HG02678 (cell line): ENCODE data around the gene LILRB2.
"Not testable (repeated sequence)": the region's sequence is repeated elsewhere in the genome, so short reads cannot be mapped to it uniquely, and the experiment has no call there.

ENCODE experiments used
- ATAC-seq: cut with Tn5 transposase; IDR thresholded peaks from one replicate; pipeline ENCODE4 v1.9.1; 2021; ENCODE audit warnings: mild to moderate bottlenecking, moderate library complexity; ENCODE audit not compliant: unreplicated experiment

The LILRB2 gene

GRCh38 chr19:54307389-54308020 lies 26.6 kb upstream of the LILRB2 start:
- no peak for ATAC-seq

GRCh38 chr19:54305141-54305540 lies 24.2 kb upstream of the LILRB2 start:
- no peak for ATAC-seq

GRCh38 chr19:54302257-54302656 lies 21.3 kb upstream of the LILRB2 start:
- ATAC-seq, result no peak

- ATAC-seq, result no peak
Measured at GRCh38 chr19:54299515-54299914, 18.6 kb upstream of the LILRB2 start.

- ATAC-seq, result no peak
Measured at GRCh38 chr19:54299126-54299498, 18.2 kb upstream of the LILRB2 start.

GRCh38 chr19:54298357-54299125 lies 17.6 kb upstream of the LILRB2 start:
- ATAC-seq, result no peak

- ATAC-seq, result no peak
Measured at GRCh38 chr19:54297759-54298305, 16.9 kb upstream of the LILRB2 start.

- ATAC-seq, result no peak
Measured at GRCh38 chr19:54294539-54294938, 13.6 kb upstream of the LILRB2 start.

GRCh38 chr19:54289160-54289559 lies 8.2 kb upstream of the LILRB2 start:
- ATAC-seq, result not testable (repeated sequence)

GRCh38 chr19:54287456-54287855 lies 6.5 kb upstream of the LILRB2 start:
- ATAC-seq, result no peak

- ATAC-seq, result not testable (repeated sequence)
Measured at GRCh38 chr19:54286283-54286682, 5.4 kb upstream of the LILRB2 start.

GRCh38 chr19:54285427-54286056 lies 4.6 kb upstream of the LILRB2 start:
- ATAC-seq, result not testable (repeated sequence)

GRCh38 chr19:54282686-54283470 lies 2.0 kb upstream of the LILRB2 start:
- no peak for ATAC-seq

- ATAC-seq, result not testable (repeated sequence)
Measured at GRCh38 chr19:54281729-54282075, 792 bp upstream of the LILRB2 start.

GRCh38 chr19:54280441-54280840 lies 469 bp downstream of the LILRB2 start:
- ATAC-seq, result not testable (repeated sequence)

GRCh38 chr19:54280025-54280424 lies 885 bp downstream of the LILRB2 start:
- ATAC-seq, result not testable (repeated sequence)

GRCh38 chr19:54279406-54279962 lies 1.4 kb downstream of the LILRB2 start:
- ATAC-seq, result no peak

- ATAC-seq, result not testable (repeated sequence)
Measured at GRCh38 chr19:54278571-54279195, 2.2 kb downstream of the LILRB2 start.

- ATAC-seq, result not testable (repeated sequence)
Measured at GRCh38 chr19:54278056-54278455, 2.9 kb downstream of the LILRB2 start.

GRCh38 chr19:54277111-54277615 lies 3.7 kb downstream of the LILRB2 start:
- ATAC-seq, result not testable (repeated sequence)
